Spleen (tissue), 11 donors: ENCODE results near the gene YWHAH. TPM values are rescaled to one million over a fixed set of nuclear protein-coding genes. Genes with fewer than 3 reads are reported as not detected.

Experiments
- DNase-seq: peaks from one replicate; pipeline ENCODE4 v3.0.0-alpha.2; 2020
- H3K27ac ChIP-seq, 8 donors: fragments of 200-600 bp; sonication (generic) in 7 of 8; 1 replicate in 4 of 8; 2 replicates in 4 of 8; pipeline versions ENCODE4 v1.5.0 to v1.8.0; 2016 to 2021; ENCODE audit warnings: inconsistent platforms in 4 of 8, mild to moderate bottlenecking in 4 of 8, moderate library complexity in 1 of 8
- H3K27me3 ChIP-seq, 7 donors: fragments of 200-600 bp; sonication (generic) in 6 of 7; replicated peaks in 1 of 7; 1 replicate in 4 of 7; 2 replicates in 3 of 7; pipeline versions ENCODE4 v1.5.0 to v1.8.0; 2016 to 2021; ENCODE audit warnings: inconsistent platforms in 3 of 7, mild to moderate bottlenecking in 1 of 7
- H3K36me3 ChIP-seq, 6 donors: fragments of 200-600 bp; sonication (generic) in 5 of 6; 1 replicate in 4 of 6; 2 replicates in 2 of 6; pipeline versions ENCODE4 v1.5.0 to v1.8.0; 2016 to 2021; ENCODE audit warnings: inconsistent platforms in 2 of 6
- H3K4me1 ChIP-seq, 6 donors: fragments of 200-600 bp; sonication (generic) in 5 of 6; 1 replicate in 3 of 6; 2 replicates in 3 of 6; pipeline versions ENCODE4 v1.5.0 to v1.8.0; 2016 to 2021; ENCODE audit warnings: inconsistent platforms in 3 of 6
- H3K4me3 ChIP-seq, 8 donors: fragments of 200-600 bp; sonication (generic) in 7 of 8; 1 replicate in 4 of 8; 2 replicates in 4 of 8; pipeline versions ENCODE4 v1.5.0 to v1.8.0; 2016 to 2021; ENCODE audit warnings: inconsistent platforms in 4 of 8, mild to moderate bottlenecking in 4 of 8, moderate library complexity in 2 of 8
- H3K9me3 ChIP-seq, 8 donors: fragments of 200-600 bp; sonication (generic) in 7 of 8; 1 replicate in 4 of 8; 2 replicates in 4 of 8; pipeline versions ENCODE4 v1.5.0 to v1.8.0; 2016 to 2021; ENCODE audit warnings: inconsistent platforms in 4 of 8
- CTCF ChIP-seq, 11 experiments: fragments of 200-600 bp in 7 of 11; fragments of 450-650 bp in 4 of 11; sonication (generic) in 4 of 11; IDR thresholded peaks in 8 of 11; conservative IDR thresholded peaks in 3 of 11; 1 replicate in 7 of 11; 2 replicates in 4 of 11; pipeline versions ENCODE4 v1.4.0 to v1.8.0; 2016 to 2021; ENCODE audit warnings: antibody characterized with exemption in 11 of 11, inconsistent platforms in 4 of 11, mild to moderate bottlenecking in 1 of 11
- POLR2A ChIP-seq, 3 donors: fragments of 450-650 bp; IDR thresholded peaks; one replicate each; pipeline ENCODE4 v1.5.1; 2017; ENCODE audit warnings: antibody characterized with exemption in 3 of 3, mild to moderate bottlenecking in 1 of 3
- POLR2AphosphoS5 ChIP-seq, 3 donors: sonication (generic); formaldehyde crosslinking; IDR thresholded peaks; one replicate each; pipeline ENCODE4 v1.5.1; 2017; ENCODE audit warnings: antibody characterized with exemption in 3 of 3
- WGBS, 5 donors: extraction: QIAGEN DNeasy Blood & Tissue Kit in 3 of 5; methylation state at CpG; one replicate each; pipeline versions ENCODE4 v1.1.5 to v1.1.7; 2013 to 2018; 5-methylcytosine and 5-hydroxymethylcytosine counted together
- intact Hi-C: fragments of 100-400 bp; cut with DNase I; formaldehyde crosslinking; loops from one replicate; pipeline ENCODE4 v1.15.0; 2023; ENCODE audit warnings: low total_unique reads
- polyA plus RNA-seq, 3 donors: library from polyadenylated mRNA; stranded (reverse); fragments of 200-250 nt; gene quantifications; one replicate each; pipeline ENCODE4 v1.2.1, GENCODE V29; 2013
- total RNA-seq, 7 donors: library from RNA; depleted of rRNA in 3 of 7; stranded (reverse); fragments of >200 nt in 3 of 7; fragmentation: NEBNext Ultra II Directional in 4 of 7; extraction: Animal tissue kit (Norgen Biotek cat#: 25700) in 4 of 7; gene quantifications; one replicate each; pipeline versions ENCODE4 v1.1.0 to v1.2.1, GENCODE V29; 2016 to 2021
- donor health status: healthy with polysubstance abuse.
- donor health status: DM: no; HTN: no; CAD: no; lungs with moderate emphysema.
- donor health status: DM: no; HTN: no; CAD: no.
- donor health status: Bipolar disorder and iron deficiency.
- donor health status: healthy.
- donor health status: DM: no; HTN: no; CAD: no.
- donor health status: DM: yes; HTN: yes; CAD: no.

YWHAH gene
- total and polyA plus RNA-seq, 10 donors = 34.2 to 130 (median 83.6) TPM

DNA sequence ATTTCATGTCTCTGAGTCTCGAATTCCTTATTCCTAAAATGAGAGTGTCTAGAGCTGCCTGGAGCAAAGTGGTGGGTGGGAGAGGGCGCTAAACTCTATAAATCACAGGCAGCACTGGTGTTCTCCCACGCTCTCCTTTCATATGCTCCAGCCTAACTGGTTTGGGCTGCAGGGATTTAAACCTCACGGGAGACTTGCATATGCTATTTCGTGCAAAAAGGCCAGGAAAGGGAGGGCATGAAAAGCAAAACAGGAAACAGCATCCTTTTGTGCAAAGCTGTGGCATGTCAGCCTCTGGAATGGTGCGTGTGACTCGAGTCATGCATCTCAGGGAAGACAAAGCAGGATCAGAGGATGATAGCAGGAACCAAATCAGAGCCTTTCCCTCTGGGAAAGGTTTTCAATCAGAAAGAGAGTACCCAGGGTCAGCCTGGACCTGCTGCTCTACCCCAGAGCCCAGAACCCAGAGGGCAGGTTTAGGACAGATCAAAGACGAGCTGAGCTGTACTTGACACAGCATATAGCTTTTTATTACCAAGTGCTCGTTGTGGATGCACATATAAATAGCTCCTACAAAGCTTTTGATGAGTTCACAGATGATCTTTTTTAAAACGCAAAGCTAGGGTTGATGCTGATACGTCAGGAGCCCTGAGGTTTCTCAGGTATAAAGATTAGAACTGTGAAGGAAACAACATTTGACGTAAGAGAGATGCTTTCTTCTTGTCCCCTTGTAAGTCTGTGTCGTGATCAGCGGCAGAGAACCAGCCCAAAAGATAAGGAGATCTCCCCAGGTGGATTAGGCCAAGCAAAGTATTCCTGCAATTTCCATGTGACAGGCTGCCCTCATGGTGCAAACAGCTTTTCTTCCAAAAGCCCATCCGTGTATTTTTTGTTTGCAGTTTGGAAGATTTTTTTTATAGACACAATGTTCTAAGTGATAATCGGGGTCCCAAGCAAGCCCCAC lies 46.2 kb upstream of the YWHAH start:
- Histone ChIP-seq H3K27me3 (no peaks in the 10 kb centered on the region), H3K4me1 (no peaks in the 10 kb centered on the region), H3K36me3 (peaks cover 3 to 99% (median 67%) of the 10 kb centered on the region in 6 donors), H3K9me3 (no peaks in the 10 kb centered on the region), H3K27ac (no peak overlapping the region), H3K4me3 (no peak overlapping the region)
- TF ChIP-seq POLR2A (IDR thresholded peaks at IDR 0.05) (no peak), CTCF (IDR thresholded peaks at IDR 0.05 in 8 of 11, conservative IDR thresholded peaks at IDR 0.05 in 3 of 11) (no peak), POLR2AphosphoS5 (IDR thresholded peaks at IDR 0.05) (no peak)
- peak; percentile 2 for DNase-seq
- intact Hi-C loops = no loop called here
- 84 to 91% (median 87%) methylated on average over 16 of the region's 16 CpGs for WGBS, 5 donors

DNA sequence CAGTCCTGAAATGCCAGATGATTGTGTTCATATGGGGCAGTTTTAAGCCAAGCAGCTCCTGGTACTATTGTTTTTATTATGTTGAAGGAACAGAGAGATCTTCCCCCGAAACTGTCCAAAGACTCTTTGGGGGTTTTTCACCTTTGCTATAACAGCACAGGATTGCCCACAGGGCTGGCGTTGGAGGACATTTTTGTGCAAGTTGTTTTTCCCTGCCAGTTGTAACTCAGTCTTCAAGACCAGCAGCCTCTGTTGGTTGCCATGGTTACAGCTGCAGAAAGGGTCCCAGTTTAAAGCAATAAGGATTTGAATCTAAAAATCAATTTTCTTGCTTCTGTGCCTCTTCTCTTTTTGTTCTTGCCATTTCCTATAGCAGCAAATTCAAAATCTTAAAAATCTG lies 45.4 kb upstream of the YWHAH start:
- 84 to 98% (median 95%) methylated on average over 2 of the region's 2 CpGs for WGBS, 5 donors
- intact Hi-C loops = no loop called here

DNA sequence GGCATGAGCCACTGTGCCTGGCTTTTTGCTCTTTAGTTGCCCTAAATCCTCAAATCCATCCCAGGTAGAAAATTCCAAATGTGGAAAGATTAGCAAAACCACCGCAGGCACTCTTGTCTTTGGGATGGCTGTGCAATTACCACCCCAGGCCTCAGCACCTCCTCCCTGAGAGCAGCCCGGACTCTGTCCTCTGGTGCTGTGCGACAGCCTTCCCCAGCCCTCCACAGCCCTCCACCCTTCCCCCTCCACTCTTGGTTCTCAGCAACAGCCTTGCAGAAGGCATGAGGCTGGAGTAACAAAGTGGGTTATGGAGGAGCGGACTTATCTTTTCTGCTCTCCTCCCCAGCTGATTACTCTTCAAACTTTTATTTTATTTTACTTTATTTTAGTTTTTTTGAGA lies 44.7 kb upstream of the YWHAH start:
- no peaks in the 10 kb centered on the region for H3K9me3 ChIP-seq
- peaks cover 3 to 96% (median 60%) of the 10 kb centered on the region in 6 donors for H3K36me3 ChIP-seq
- 87 to 99% (median 95%) methylated on average over 4 of the region's 4 CpGs for WGBS, 5 donors

More for the DNA sequence above, 45.4 kb upstream of the YWHAH start:
- peaks cover 3 to 96% (median 60%) of the 10 kb centered on the region in 6 donors for H3K36me3 ChIP-seq
- H3K9me3 ChIP-seq = no peaks in the 10 kb centered on the region
- no peak for TF ChIP-seq POLR2AphosphoS5 (IDR thresholded peaks at IDR 0.05)
- TF ChIP-seq CTCF (IDR thresholded peaks at IDR 0.05 in 8 of 11, conservative IDR thresholded peaks at IDR 0.05 in 3 of 11) = no peak
- TF ChIP-seq POLR2A (IDR thresholded peaks at IDR 0.05) = no peak
- DNase-seq = peak; percentile 6
- no peaks in the 10 kb centered on the region for H3K4me1 ChIP-seq
- H3K4me3 ChIP-seq = no peak overlapping the region
- no peaks in the 10 kb centered on the region for H3K27me3 ChIP-seq
- no peak overlapping the region for H3K27ac ChIP-seq

More for the DNA sequence above, 44.7 kb upstream of the YWHAH start:
- no peak for TF ChIP-seq CTCF (IDR thresholded peaks at IDR 0.05 in 8 of 11, conservative IDR thresholded peaks at IDR 0.05 in 3 of 11)
- H3K27me3 ChIP-seq = no peaks in the 10 kb centered on the region
- no peak overlapping the region for H3K27ac ChIP-seq
- intact Hi-C loops = no loop called here
- no peaks in the 10 kb centered on the region for H3K4me1 ChIP-seq
- H3K4me3 ChIP-seq = no peak overlapping the region
- DNase-seq = peak; percentile 25
